ENCODE results near the gene MPHOSPH8.

DNA sequence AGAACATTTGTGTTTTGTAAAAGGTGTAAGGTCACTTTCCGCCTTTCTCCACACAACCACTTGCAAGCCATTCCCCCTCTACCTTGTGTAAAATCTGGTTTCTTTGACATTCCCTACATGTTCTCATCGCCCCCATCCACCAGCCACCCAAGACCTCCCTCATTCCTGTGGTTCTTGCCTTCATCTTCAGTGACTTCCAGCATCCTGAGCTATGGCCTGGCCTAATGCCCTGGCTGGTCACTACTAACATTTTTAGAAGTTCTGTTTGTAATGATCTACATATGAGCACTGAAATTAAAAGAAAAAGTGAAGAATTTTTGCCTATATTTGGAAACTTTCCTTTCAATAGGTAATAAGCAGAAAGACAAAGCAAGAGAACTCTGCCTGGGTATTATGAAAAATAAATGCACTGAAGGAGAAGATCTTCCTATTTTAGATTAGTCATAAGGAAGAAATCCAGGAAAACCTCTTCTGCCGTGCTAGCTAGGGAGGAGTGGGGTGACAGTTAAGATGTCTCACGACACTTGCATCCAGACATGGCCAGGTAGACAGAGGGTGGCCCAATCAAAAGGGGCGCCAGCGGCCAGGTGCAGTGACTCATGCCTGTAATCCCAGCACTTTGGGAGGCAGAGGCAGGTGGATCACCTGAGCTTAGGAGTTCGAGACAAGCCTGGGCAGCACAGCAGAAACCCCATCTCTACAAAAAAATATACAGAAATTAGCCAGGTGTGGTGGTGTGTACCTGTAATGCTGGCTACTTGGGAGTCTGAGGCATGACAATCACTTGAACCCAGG, 28.1 kb upstream of the MPHOSPH8 start:
- TF ChIP-seq, protein P1, sequence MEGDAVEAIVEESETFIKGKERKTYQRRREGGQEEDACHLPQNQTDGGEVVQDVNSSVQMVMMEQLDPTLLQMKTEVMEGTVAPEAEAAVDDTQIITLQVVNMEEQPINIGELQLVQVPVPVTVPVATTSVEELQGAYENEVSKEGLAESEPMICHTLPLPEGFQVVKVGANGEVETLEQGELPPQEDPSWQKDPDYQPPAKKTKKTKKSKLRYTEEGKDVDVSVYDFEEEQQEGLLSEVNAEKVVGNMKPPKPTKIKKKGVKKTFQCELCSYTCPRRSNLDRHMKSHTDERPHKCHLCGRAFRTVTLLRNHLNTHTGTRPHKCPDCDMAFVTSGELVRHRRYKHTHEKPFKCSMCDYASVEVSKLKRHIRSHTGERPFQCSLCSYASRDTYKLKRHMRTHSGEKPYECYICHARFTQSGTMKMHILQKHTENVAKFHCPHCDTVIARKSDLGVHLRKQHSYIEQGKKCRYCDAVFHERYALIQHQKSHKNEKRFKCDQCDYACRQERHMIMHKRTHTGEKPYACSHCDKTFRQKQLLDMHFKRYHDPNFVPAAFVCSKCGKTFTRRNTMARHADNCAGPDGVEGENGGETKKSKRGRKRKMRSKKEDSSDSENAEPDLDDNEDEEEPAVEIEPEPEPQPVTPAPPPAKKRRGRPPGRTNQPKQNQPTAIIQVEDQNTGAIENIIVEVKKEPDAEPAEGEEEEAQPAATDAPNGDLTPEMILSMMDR (conservative IDR thresholded peaks at IDR 0.05) = no peak
- TF ChIP-seq ZFX (IDR thresholded peaks at IDR 0.05) = no peak
